Heart right ventricle (tissue), 16 donors: ENCODE data around the gene AEN. TPM values are rescaled to one million over a fixed set of nuclear protein-coding genes. Genes with fewer than 3 reads are reported as not detected.

ENCODE experiments used
- ATAC-seq, 8 donors: fragments of 200-7000 bp; cut with Tn5 transposase; one replicate each; pipeline ENCODE4 v1.9.1; 2020; ENCODE audit warnings: mild to moderate bottlenecking in 8 of 8, moderate library complexity in 8 of 8, moderate number of reproducible peaks in 1 of 8
- DNase-seq, 2 donors: peaks; one replicate each; pipeline ENCODE4 v3.0.0-alpha.2; 2020
- H3K27ac ChIP-seq, 10 donors: fragments of 200-600 bp; sonication (generic) in 2 of 10; one replicate each; pipeline versions ENCODE4 v1.5.0 to v1.8.0; 2020 to 2022; ENCODE audit warnings: mild to moderate bottlenecking in 3 of 10
- H3K27me3 ChIP-seq, 7 donors: fragments of 200-600 bp; one replicate each; pipeline ENCODE4 v1.8.0; 2021 to 2022; ENCODE audit warnings: mild to moderate bottlenecking in 2 of 7
- H3K36me3 ChIP-seq, 9 donors: fragments of 200-600 bp; sonication (generic) in 1 of 9; one replicate each; pipeline versions ENCODE4 v1.5.0 to v1.8.0; 2020 to 2022; ENCODE audit warnings: mild to moderate bottlenecking in 2 of 9
- H3K4me1 ChIP-seq, 9 donors: fragments of 200-600 bp; sonication (generic) in 1 of 9; one replicate each; pipeline versions ENCODE4 v1.5.0 to v1.8.0; 2020 to 2022; ENCODE audit warnings: mild to moderate bottlenecking in 4 of 9
- H3K4me3 ChIP-seq, 10 donors: fragments of 200-600 bp; sonication (generic) in 2 of 10; one replicate each; pipeline versions ENCODE4 v1.5.0 to v1.8.0; 2020 to 2022; ENCODE audit warnings: mild to moderate bottlenecking in 7 of 10, moderate library complexity in 2 of 10
- H3K9me3 ChIP-seq, 11 donors: fragments of 200-600 bp in 10 of 11; sonication (generic) in 2 of 11; one replicate each; pipeline versions ENCODE4 v1.5.0 to v1.8.0; 2013 to 2022; ENCODE audit warnings: mild to moderate bottlenecking in 2 of 11, control low read depth in 1 of 11, moderate library complexity in 1 of 11
- WGBS, 2 donors: extraction: QIAGEN DNeasy Blood & Tissue Kit; methylation state at CpG; one replicate each; pipeline ENCODE4 v1.1.7; 2013; ENCODE audit warnings: inconsistent platforms in 1 of 2; 5-methylcytosine and 5-hydroxymethylcytosine counted together
- intact Hi-C, 10 donors: fragments of 100-400 bp; cut with DNase I; formaldehyde crosslinking; loops; one replicate each; pipeline versions ENCODE4 v1.11.1 to v1.14.2; 2022
- polyA plus RNA-seq, 2 donors: library from polyadenylated mRNA; stranded (reverse); fragments of 200-250 nt; gene quantifications; one replicate each; pipeline ENCODE4 v1.2.3, GENCODE V29; 2013
- total RNA-seq, 10 donors: library from RNA; stranded (reverse); fragmentation: NEBNext Ultra II Directional in 3 of 10; extraction: Animal tissue kit (Norgen Biotek cat#: 25700) in 3 of 10; gene quantifications; one replicate each; pipeline versions ENCODE4 v1.2.1 to v1.2.4, GENCODE V29; 2021 to 2023
- TF ChIP-seq, protein P1 (sequence below), 9 donors: fragments of 200-600 bp; sonication (generic) in 2 of 9; IDR thresholded peaks; one replicate each; pipeline versions ENCODE4 v1.5.0 to v1.8.0; 2021 to 2022; ENCODE audit warnings: antibody characterized with exemption in 9 of 9, mild to moderate bottlenecking in 5 of 9, moderate library complexity in 1 of 9
- donor health status: Arrhythmogenic right ventricular cardiomyopathy.
- donor health status: ischemic (EF 13 %, LVEDD 7.1; RV severe dilation, severe dysfunction).
- donor health status: healthy with polysubstance abuse.
- donor health status: DM: no; HTN: yes; CAD: no.
- donor health status: DM: no; HTN: no; CAD: no.
- donor health status: ischemic (EF 25% LVEDD 6.9; RV normal size, moderate dysfunction).
- donor health status: ischemic (EF 25% LVEDD 5.7; RV mildly dilated, moderate dysfunction).
- donor health status: healthy.
- donor health status: DM: yes; HTN: yes; CAD: no.
- donor health status: Ischemic cardiomyopathy.
- donor health status: ischemic (EF 35%, LVEDD 5.7; RV mildly dilated, moderate dysfunction).
- donor health status: nonischemic (EF 11% LVEDD 7.7; RV severe dilation, severe dysfunction).
- donor health status: DM: yes; HTN: yes; CAD: no.
- donor health status: PGD.
- donor health status: ischemic (EF 29% LVEDD 5.4; RV normal size, mild dysfunction).
- donor health status: nonischemic (EF 23%, LVEDD 6.1; RV moderate dilation, normal function).

The AEN gene
- total and polyA plus RNA-seq, 12 donors, result 3.4 to 13.2 (median 5.6) TPM

DNA sequence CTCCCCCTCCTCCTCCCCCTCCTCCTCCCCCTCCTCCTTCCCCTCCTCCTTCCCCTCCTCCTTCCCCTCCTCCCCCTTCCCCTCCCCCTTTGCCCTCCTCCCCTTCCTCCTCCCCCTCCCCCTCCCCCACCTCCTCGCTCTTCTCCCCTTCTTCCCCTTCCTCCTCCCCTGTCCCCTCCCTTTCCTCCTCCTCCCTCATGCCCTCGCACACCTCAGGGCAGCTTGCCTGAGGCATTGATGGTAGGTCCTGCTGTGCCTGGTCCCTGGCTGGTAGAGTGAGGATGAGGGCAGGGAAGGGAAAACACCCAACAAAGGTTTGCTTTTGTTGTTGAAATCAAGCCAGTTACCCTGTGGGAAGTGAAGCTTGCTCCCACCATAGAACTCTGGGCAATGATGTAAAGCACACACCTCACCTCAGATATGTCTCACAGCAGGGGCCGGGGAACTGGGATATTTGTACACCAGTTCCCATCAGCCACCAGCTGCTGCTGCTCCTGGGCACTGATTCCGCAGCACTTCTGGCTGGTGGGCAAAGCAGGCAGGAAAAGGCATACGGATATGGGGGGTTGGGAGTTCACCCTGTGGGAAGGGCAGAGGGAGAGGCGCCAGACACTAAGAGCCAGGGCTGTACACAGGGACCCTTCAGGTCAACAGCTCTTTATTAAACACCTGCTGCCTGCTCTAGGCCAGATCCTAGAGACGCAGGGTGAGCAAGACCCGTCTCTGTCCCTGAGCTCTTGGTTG, 31.5 kb downstream of the AEN start:
- TF ChIP-seq, protein P1, sequence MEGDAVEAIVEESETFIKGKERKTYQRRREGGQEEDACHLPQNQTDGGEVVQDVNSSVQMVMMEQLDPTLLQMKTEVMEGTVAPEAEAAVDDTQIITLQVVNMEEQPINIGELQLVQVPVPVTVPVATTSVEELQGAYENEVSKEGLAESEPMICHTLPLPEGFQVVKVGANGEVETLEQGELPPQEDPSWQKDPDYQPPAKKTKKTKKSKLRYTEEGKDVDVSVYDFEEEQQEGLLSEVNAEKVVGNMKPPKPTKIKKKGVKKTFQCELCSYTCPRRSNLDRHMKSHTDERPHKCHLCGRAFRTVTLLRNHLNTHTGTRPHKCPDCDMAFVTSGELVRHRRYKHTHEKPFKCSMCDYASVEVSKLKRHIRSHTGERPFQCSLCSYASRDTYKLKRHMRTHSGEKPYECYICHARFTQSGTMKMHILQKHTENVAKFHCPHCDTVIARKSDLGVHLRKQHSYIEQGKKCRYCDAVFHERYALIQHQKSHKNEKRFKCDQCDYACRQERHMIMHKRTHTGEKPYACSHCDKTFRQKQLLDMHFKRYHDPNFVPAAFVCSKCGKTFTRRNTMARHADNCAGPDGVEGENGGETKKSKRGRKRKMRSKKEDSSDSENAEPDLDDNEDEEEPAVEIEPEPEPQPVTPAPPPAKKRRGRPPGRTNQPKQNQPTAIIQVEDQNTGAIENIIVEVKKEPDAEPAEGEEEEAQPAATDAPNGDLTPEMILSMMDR (IDR thresholded peaks at IDR 0.05), result no peak
- no peaks in the 10 kb centered on the region for H3K27me3 ChIP-seq
- peaks cover 0 to 8% (median 0%) of the 10 kb centered on the region in 9 donors for H3K36me3 ChIP-seq
- H3K27ac ChIP-seq, result no peak overlapping the region
- ATAC-seq (no peak), DNase-seq (no peak)
- WGBS, 2 donors, result 60 to 74% methylated on average over 7 of the region's 8 CpGs
- no peaks in the 10 kb centered on the region for H3K9me3 ChIP-seq
- H3K4me1 ChIP-seq, result peaks cover 0 to 44% (median 23%) of the 10 kb centered on the region in 9 donors
- intact Hi-C loops, result loop anchor here in 2 of 10 donors (10.0 kb wide), 1 partner anchor 242 kb away; the partner anchor contains the start of gene HAPLN3 (in 2 of the 2)
- no peak overlapping the region for H3K4me3 ChIP-seq

- WGBS, 2 donors, result 82 to 91% methylated on average over 13 of the region's 13 CpGs
- intact Hi-C loops, result loop anchor here in 2 of 10 donors (10.0 kb wide), 1 partner anchor 241 kb away; the partner anchor contains the start of gene HAPLN3 (in 2 of the 2)
- no peak overlapping the region for H3K4me3 ChIP-seq
- H3K27ac ChIP-seq, result no peak overlapping the region
- peaks cover 0 to 36% (median 18%) of the 10 kb centered on the region in 9 donors for H3K4me1 ChIP-seq
- ATAC-seq, result no peak
- TF ChIP-seq, protein P1 (IDR thresholded peaks at IDR 0.05), result no peak
- peaks cover 0 to 8% (median 0%) of the 10 kb centered on the region in 9 donors for H3K36me3 ChIP-seq
- no peaks in the 10 kb centered on the region for H3K9me3 ChIP-seq
- H3K27me3 ChIP-seq, result no peaks in the 10 kb centered on the region
- no peak for DNase-seq
Observed at GRCh38 chr15:88653200-88654064, 32.3 kb downstream of the AEN start.

GRCh38 chr15:88654430-88655102, 33.4 kb downstream of the AEN start:
- ATAC-seq, result no peak
- Histone ChIP-seq H3K27ac (peak overlapping the region in 1 of 10 donors; percentile 44), H3K36me3 (peaks cover 0 to 8% (median 0%) of the 10 kb centered on the region in 9 donors), H3K9me3 (no peaks in the 10 kb centered on the region), H3K4me1 (peaks cover 0 to 25% (median 7%) of the 10 kb centered on the region in 9 donors), H3K27me3 (no peaks in the 10 kb centered on the region), H3K4me3 (no peak overlapping the region)
- intact Hi-C loops, result loop anchor here in 4 of 10 donors (5.0 to 10.0 kb wide), 3 partner anchors 178 to 240 kb away; partner anchors contain the start of gene HAPLN3 (in 2 of the 4)
- no peak for DNase-seq
- TF ChIP-seq, protein P1 (IDR thresholded peaks at IDR 0.05), result no peak
- WGBS, 2 donors, result 92 to 93% methylated on average over 18 of the region's 18 CpGs
